Coronary artery (tissue), 2 donors: ENCODE measurements around the gene DIP2C.

Experiments
- DNase-seq: peaks from one replicate; pipeline ENCODE4 v3.0.0-alpha.2; 2017; ENCODE audit warnings: low spot score
- H3K27ac ChIP-seq, 2 donors: fragments of 200-600 bp; sonication (generic); one replicate each; pipeline ENCODE4 v1.5.1; 2016 to 2019
- H3K4me3 ChIP-seq: fragments of 200-600 bp; sonication (generic); 2 replicates; pipeline ENCODE4 v1.5.1; 2016; ENCODE audit warnings: mild to moderate bottlenecking, moderate library complexity
- CTCF ChIP-seq: fragments of 200-600 bp; sonication (generic); IDR thresholded peaks from one replicate; pipeline ENCODE4 v1.5.1; 2019; ENCODE audit warnings: antibody characterized with exemption

The DIP2C gene

DNA sequence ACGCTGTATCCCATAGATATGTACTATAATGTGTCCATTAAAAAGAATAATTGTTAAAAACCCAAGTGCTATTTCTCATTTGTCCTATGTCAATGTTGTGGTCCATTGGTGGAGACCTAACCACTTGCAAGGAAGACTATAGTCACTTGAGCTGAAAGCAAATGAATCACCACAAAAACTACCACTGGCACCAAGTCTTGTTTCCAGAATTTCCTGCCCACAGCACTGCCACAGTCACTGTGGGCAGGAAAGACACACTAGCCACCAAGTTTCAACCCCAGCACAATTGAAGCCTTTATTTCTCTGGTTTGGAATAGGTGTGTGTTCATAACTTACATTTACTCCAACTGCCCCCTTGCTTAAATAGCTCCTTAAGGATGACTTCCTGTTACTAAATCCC, 12.4 kb downstream of the DIP2C start:
- no peak overlapping the region for H3K27ac ChIP-seq
- H3K4me3 ChIP-seq: no peak overlapping the region
- TF ChIP-seq CTCF: no peak
- no peak for DNase-seq

DNA sequence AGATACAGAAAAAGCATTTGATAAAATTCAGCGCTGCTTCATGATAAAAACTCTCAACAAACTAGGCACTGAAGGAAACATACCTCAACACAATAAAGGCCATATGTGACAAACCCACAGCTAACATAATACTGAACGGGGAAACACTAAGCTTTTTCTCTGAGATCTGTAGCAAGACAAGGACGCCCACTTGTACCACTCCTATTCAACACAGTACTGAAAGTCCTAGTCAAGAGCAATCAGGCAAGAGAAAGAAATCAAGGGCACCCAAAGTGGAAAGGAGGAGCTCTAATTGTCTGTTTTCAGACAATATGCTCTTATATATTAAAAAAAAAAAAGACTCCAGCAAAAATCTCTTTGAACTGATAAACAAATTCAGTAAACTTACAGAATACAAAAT, 13.3 kb downstream of the DIP2C start:
- DNase-seq: no peak
- no peak overlapping the region for H3K4me3 ChIP-seq
- no peak for TF ChIP-seq CTCF

DNA sequence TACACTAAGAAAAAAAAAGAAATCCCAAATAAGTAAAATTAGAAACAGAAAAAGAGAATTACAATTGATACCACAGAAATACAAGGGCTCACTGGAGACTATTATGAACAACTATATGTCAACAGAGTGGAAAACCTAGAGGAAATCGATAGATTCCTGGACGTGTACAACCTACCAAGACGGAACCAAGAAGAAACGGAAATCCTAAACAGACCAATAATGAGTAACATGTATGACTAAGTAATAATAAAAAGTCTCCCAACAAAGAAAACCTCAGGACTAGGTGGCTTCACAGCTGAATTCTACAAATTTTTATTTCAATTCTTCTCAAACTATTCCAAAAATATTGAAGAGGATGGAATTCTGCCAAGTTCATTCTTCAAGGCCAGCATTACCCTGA, 13.9 kb downstream of the DIP2C start:
- no peak overlapping the region for H3K27ac ChIP-seq
- no peak overlapping the region for H3K4me3 ChIP-seq
- no peak for TF ChIP-seq CTCF
- DNase-seq: no peak

More for the DNA sequence above, 13.3 kb downstream of the DIP2C start:
- no peak overlapping the region for H3K27ac ChIP-seq

DNA sequence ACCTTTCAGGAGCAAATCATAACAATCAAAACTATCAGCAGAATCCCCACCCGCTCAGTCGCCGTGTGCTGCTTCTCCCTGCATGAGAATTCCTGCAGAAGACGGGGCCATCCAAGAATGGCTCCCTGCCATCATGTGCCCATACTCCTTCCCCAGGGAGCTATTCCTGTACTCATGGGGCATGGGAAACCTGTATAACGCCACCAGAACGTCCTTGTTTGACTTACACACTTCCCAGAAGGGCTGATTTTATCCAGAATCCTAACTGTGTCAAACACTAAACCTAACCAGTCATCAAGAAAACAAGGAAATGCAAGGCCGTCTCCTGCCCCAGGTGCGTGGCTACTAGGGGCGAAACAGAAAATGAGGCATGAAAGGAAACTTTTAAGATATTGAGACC, 16.0 kb downstream of the DIP2C start:
- DNase-seq: no peak
- TF ChIP-seq CTCF: no peak
- Histone ChIP-seq H3K27ac (no peak overlapping the region), H3K4me3 (no peak overlapping the region)

- DNase-seq: no peak
- Histone ChIP-seq H3K4me3 (no peak overlapping the region), H3K27ac (no peak overlapping the region)
- TF ChIP-seq CTCF: no peak
Measured at GRCh38 chr10:672992-673391, 16.5 kb downstream of the DIP2C start.

GRCh38 chr10:672203-672602, 17.3 kb downstream of the DIP2C start:
- H3K4me3 ChIP-seq: no peak overlapping the region
- TF ChIP-seq CTCF: no peak
- H3K27ac ChIP-seq: no peak overlapping the region
- DNase-seq: no peak

DNA sequence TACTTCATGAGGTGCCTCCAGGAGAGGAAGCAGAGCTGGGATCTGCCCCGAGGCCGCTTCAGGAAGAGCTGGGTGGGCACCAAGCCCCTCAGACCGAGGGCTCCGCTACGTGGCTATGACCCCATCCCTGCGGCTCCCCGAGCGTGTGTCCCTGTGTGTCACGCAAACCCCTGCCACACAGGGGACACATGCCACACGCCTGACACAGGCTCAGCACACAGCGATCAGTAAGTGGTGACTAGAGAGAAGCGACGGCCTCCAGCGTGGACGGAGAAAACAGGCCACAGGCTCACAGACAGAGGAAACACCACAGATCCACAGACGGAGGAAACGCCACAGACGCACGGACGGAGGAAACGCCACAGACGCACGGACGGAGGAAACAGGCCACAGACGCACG, 18.5 kb downstream of the DIP2C start:
- Histone ChIP-seq H3K4me3 (no peak overlapping the region), H3K27ac (no peak overlapping the region)
- no peak for DNase-seq
- no peak for TF ChIP-seq CTCF
